NCI-H1436 treated with DMSO at 0.1 percent for 48 hours (cell line): ENCODE measurements around the gene TIMP3.
"Not testable (repeated sequence)": the region's sequence is repeated elsewhere in the genome, so short reads cannot be mapped to it uniquely, and the experiment has no call there.

Source experiments
- DNase-seq: peaks from one replicate; lab custom pipeline; 2025; lab: John Stamatoyannopoulos, UW

Gene TIMP3

DNA sequence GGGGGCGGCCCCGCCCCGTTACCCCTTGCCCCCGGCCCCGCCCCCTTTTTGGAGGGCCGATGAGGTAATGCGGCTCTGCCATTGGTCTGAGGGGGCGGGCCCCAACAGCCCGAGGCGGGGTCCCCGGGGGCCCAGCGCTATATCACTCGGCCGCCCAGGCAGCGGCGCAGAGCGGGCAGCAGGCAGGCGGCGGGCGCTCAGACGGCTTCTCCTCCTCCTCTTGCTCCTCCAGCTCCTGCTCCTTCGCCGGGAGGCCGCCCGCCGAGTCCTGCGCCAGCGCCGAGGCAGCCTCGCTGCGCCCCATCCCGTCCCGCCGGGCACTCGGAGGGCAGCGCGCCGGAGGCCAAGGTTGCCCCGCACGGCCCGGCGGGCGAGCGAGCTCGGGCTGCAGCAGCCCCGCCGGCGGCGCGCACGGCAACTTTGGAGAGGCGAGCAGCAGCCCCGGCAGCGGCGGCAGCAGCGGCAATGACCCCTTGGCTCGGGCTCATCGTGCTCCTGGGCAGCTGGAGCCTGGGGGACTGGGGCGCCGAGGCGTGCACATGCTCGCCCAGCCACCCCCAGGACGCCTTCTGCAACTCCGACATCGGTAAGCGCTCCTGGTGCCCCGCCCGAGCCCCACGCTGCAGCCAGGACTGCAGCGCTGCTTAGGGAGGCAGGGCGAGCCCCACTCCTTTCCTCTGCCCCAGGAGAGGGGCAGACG lies at the start of gene TIMP3:
TSS of gene TIMP3 (plus strand) at position 169 of the 700 bp plus-strand sequence. CDS start at position 466, 297 bp downstream.
- no peak for DNase-seq

DNA sequence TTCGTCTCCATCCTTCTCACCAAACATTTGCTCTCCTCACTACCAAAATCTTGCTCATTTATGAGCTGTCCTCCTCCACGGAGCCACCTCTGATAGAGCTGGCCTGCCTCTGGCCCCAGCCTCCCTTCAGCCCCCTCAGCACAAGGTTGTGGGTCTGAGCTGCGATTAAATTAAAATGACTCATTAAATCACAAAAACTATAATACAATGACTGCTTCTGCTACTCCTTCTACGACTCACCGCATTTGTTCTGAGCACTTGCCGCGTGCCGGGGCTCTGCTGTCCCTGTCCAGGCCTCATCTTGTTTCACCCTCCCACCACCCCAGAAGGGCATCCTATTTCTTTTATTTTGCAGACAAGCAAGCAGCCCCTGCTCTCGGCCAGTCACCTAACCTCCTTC lies 49.2 kb upstream of the TIMP3 start:
- no peak for DNase-seq

DNA sequence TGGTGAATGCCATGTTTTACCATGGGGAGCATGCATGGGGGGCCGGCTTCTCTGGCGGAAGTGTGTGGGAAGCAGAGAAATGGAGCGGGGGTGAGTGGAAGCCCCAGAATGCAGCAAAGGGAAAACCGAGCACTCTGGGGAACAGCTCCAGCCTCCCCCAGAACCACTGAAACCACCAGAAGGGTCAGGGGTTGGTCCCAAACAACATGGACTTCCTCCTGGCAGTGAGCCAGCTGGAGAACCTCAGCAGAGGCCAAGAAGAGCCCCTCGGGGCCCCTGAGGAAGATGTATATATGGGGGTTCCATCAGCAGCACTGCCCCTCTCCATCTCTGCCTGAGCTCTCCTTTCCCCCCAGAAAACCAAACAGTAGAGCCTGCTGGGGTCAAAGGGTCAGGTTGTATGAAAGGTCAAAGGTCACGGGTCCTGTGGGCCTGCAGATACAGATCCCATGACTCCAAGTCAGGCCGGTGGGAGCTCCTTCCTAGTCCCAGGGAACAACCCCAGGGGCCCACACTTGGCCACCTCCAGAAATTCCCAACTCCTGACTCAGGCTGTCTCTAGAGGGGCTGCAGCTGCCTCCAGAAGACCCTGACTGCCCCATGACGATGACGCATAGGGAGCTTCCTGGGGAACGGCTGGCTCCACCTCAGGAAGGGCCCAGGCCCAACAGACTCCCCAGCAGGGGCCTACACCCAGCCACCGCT lies 48.5 kb upstream of the TIMP3 start:
- no peak for DNase-seq

DNA sequence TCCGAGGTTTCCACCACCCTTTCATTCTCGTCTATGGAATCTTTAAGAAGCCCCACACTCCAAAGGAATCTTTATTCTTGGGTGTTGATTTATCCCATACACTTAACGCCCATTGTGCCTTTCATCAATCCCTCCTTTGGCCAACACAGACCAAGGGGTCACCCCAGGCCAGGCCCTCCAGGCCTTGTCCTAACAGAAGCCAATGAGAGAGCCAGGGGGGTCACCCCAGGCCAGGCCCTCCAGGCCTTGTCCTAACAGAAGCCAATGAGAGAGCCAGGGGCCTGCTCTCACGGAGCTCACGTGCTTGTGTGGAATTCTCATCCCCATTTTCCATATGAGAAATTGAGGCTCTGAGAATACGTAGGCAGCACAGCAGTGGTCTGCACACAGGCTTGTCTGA lies 47.9 kb upstream of the TIMP3 start:
- no peak for DNase-seq

DNA sequence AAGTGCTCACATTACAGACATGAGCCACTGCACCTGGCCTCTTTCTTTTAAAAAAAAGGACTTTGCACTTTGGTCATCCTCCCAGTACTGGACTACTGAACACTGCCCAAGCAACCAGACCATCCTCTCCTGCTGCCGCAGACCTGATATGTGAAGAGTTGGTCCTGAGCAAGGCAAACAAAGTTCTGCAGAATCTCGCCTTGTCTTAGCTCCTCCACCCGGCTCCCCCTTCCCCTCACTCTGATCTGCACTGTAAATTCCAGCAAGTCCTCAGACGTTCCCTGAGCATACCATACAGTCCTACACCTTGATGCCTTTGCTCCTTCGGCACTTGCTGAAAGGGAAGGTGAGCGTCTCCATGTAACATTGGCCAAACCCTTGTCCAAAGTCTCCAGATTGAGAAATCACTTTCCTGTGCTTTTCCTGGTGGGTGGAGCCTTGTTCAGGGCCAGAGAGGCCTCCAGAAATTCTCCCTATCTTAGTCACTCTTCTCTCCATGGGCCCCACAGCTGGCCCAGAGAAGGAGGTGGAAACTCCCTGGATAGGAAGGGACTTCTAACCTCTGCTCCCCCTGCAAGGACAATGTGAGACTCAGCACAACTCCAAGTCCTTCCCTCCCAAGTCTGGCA lies 47.0 kb upstream of the TIMP3 start:
- no peak for DNase-seq

DNA sequence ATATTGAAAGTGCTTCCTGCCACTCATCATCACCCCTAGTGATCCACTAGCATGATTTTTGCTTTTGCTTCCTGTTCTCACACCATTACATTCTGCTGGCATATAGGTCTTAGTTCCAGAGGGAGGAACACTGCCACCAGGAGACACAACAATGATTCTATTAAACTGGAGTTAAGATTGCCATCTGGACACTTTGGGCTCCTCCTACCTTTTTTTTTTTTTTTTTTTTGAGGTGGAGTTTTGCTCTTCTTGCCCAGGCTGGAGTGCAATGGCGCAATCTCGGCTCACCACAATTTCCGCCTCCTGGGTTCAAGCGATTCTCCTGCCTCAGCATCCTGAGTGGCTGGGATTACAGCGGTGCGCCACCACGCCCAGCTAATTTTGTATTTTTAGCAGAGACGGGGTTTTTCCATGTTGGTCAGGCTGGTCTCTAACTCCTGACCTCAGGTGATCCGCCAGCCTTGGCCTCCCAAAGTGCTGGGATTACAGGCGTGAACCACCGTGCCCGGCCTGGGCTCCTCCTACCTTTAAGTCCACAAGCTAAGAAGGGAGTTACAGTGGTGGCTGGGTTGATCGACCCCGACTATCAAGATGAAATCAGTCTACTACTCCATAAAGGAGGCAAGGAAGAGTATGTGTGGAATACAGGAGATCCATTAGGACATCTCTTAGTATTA lies 44.3 kb upstream of the TIMP3 start:
- not testable (repeated sequence) for DNase-seq

DNA sequence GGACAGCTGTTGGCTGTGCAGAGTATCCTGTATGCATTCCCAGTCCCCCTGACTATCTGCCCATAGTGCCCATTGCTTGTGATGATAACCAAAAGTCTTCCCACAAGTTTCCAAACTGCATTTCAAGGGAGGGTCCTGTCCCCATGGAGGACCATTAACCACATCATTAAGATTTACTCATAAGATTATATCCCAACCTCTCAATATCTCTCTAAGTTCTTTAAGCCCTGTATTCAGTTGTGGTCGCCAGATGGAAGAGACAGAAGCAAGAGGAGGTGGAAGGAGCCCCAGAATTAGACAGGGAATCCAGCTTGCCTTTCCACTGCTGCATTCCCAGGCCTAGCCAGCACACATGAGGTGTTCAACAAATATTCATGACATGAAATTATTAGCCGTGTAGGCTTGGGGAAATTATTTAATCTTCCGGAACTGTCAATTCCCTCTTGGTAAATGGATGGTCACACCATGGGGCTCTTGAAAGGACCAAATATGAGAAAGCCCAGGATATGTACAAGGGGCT lies 42.6 kb upstream of the TIMP3 start:
- no peak for DNase-seq

DNA sequence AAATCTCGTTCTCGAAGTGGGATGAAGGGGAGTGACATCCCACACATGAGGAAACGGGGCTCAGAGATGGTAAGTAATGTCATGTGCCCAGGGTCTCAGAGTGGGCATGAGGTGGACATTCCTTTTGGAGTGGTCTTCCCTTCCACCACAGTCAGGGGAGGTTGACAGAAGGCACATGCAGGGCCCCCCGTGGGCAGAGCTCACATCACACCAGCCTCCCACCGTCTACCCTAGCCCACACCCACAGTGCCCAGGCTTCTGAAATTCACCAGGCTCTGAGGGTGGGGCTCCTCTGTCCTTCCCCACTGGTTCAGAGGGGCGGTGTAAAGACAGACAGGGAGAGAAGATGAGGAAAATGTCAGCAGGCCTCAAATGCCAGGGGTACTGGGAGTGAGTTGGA lies 41.1 kb upstream of the TIMP3 start:
- DNase-seq, result no peak

DNA sequence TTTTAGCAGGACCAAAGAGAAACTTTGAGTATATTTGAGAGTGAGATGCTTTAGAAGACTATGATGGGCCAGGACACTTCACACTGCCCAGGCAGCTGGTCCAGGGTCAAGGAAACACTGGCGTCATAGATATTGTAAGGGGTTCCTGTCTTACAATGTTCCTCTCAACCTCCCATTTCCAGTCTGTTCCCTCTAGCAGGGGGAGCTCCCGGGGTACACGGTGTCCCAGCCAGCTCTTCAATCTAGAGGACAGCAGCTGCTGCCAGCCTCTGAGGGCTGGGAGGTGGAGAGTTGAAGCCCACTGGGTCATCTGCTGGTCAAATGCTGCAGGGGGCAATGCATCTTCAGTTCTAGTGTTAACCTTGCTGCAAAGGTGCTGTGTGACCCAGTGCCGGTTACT lies 40.7 kb upstream of the TIMP3 start:
- no peak for DNase-seq

DNA sequence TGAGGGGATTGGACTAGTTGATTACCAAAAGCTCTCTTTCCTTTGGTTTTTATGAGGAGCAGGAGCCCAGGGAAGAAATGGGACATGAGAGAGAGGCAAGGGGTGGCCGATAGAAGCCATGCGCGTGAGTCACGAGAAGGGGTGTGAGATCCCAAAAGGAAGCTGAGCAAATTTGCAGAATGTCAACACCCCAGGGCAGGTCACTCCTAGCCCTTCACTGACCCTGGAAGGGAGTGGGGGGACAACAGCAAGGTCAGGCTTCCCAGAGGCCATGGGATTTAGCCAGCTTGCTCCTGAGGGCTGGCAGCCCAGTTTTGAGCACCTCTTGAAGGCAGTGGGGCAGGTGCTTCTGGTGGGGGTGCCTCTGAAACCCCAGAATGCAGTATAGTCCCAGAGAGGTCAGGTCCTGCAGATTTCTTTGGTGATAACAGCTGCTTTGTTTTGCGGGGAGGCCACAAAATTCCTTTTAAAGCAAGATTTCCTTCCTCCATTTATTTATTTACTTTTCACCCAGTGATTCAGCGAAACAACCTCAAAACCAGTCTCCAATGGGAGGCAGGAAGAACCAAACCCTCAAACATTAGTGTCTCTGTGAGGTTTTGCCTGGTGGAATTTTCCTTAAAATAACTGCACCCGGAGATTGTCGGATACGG lies 40.1 kb upstream of the TIMP3 start:
- no peak for DNase-seq

DNA sequence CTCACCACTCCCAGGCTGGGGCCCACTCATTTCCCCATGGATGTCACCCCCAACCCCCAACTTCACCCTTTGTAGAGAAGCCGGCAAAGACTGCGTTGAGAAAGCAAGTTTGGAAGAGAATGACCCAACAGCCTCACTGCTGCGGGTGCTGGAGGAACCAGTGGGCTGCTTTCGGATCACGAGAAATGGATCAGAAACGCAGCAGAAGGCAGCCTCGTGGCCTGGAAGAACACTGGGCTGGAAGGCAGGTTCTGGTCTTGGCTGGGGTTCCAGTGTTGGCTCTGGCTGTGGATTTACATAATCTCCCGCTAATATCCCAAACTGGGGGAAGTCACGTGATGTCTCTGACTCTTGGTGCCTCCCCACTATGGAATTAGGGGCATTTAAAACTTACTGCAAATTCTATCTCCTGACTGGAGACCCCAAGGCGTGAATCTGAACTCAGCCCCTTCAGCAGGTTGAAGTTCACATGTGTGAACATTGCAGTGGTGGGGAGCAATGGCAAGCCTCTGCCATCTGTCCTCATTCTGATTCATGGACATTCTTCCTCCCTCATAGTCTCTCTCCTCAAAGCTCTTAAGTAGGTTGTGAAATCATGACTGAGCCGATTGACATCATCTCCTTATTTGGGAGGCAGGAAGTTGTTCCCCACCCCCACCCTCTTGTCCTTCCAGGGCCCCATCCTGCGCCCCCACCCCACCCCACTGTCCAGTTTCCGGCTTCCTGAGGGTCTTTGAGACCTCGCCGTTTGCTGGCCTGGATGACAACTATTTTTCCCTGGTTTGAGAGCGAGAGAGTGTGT lies 37.0 kb upstream of the TIMP3 start:
- DNase-seq, result no peak

DNA sequence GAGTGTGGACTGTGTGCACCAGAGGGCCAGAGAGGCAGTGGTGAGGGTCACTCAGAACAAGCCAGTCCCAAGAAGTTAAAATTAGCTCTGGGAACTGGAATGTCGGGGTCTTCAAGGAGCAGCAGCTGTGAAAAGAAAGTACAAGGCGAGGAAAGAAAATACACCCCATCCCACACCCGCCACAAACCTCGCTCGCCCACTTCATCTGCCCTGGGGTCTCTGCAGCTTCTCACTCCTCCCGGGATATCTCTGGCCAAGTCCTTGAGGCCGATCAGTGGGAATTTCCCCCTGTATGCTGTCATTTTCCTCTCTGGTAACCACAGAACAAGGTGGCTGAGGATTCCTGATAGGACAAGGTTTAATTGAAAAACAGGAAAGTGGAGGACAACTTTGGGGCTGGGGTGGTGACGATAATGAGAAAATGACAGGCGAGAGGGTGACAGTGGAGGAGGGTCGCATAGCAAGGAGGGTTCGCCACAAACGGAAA lies 36.3 kb upstream of the TIMP3 start:
- DNase-seq, result no peak

DNA sequence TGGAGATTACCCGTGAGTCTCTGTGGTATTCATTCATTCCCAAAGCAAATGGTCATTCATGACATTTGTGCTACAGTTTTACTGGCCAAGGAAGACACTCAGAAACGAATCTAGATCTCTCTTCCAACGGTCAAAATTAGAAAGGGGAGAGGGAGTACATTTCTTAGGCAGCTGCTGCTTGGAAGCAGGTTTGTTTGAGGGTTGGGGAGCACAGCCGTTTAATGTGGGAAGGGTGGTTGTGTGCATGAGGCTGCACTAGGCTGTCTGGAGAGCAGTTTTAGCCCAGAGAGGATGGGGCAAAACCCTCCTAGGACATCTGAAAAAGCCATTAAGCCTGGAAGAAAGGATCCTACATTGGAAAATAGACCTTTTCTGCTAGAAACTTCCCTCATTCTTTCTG lies 29.7 kb upstream of the TIMP3 start:
- DNase-seq, result no peak

DNA sequence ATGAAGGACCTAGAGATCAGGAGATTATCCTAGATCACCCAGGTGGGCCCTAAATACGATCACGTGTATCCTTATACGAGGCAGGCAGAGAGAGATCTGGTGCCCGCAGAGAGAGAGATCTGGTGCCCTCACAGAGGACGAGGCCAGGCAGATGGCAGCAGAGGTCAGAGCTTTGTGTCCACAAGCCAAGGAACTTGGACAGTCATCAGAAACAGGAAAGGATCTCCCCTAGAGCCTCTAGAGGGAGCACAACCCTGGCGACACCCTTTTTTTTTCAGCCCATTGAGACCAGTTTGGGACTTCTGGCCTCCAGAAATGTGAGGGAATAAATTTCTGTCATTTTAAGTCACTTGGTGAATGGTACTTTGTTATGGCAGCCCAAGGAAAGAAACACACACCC lies 25.5 kb upstream of the TIMP3 start:
- no peak for DNase-seq

DNA sequence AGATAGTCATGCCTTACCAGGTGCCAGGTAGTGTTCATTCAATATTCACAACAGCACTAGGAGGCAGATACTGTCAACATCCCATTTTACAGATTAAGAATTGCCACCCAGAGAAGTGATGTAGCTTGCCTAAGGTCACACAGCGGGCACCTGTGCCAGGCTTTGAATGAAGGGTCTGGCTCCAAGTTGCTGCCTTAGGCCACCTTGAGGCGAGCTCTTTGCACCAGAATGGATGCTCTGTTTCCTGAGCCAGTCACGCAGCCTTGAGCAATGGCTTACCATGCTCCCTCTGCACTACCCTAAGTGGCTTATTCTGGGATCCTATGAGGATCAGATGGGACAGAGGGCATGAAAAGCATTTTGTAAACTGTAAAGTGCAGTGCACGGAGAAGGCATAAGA lies 25.1 kb upstream of the TIMP3 start:
- DNase-seq, result no peak

DNA sequence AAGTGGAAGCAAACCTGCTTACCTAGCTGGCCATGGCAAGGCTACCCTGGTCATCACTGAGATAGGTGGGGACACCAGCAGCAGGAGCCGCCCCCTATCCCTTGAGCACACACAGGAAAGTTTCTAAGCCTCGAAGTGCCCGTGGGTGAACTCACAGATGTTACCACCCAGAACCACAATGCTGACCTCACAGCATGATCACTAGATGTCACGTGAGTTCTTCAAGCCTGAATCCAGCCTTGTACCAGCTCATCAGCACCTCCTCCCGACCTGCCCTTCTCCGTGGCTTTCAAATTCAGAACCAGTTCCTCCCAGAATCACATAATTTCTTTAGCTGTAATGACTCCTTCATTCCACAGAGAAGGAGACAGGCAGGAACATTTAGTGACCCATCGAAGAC lies 24.7 kb upstream of the TIMP3 start:
- DNase-seq, result no peak

DNA sequence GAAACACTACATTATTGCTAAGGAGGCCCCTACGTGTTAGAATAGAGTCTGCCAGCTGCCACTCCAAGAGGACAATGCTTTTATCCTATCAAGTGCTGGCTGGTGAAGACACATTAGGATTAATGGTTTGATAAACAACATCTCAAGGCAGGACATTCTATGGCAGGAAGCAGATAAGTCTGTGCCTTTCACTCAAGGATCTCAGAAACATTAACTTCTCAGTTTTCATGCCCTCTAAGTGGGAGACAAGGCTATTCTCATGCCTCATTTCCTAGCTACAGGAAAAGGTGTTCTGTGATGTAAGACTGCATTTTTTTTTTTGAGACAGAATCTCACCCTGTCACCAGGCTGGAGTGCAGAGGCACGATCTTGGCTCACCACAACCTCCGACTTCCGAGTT lies 23.5 kb upstream of the TIMP3 start:
- no peak for DNase-seq

DNA sequence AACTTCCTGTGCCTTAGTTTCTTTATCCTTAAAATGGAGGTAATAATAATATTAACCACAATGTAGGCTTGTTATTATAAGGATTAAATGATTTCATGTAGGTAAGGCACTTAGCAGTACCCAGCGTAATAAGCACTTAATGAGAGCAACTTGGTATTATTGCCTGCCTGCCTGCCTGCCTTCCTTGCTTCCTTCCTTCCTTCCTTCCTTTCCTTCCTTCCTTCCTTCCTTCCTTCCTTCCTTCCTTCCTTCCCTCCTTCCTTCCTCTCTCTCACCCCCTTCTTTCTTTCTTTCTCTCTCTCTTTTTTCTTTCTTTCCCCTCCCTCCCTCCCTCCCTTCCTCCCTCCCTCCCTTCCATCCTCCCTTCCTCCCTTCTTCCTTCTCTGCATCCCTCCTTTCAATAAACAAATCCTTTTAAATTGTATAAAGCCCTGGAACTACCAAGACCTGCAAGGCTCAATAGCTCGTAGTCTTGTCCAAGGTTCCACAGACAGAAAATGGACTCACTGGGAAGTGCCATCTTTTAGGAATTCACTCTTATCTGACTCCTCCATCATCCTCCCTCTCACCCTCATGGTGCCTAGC lies 20.7 kb upstream of the TIMP3 start:
- no peak for DNase-seq

DNA sequence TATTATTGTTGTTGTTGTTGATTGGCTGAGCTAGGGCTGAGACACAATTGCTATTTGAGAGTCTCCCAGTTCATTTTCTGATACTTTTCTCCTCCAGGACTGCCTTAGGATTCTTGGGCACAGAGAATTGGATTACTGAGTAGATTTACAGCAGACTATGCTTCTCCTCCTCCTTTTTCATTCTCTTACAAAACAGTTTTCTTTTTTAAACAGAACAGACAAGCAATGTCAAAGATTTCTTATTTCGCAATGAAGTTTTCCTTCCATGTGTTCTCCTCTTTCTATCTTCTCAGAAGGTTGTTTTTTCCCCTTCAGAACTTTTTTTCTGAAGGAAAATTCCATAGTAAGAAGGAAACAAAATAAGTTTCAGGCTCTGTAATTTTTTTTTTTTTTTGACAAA lies 19.8 kb upstream of the TIMP3 start:
- DNase-seq, result no peak

DNA sequence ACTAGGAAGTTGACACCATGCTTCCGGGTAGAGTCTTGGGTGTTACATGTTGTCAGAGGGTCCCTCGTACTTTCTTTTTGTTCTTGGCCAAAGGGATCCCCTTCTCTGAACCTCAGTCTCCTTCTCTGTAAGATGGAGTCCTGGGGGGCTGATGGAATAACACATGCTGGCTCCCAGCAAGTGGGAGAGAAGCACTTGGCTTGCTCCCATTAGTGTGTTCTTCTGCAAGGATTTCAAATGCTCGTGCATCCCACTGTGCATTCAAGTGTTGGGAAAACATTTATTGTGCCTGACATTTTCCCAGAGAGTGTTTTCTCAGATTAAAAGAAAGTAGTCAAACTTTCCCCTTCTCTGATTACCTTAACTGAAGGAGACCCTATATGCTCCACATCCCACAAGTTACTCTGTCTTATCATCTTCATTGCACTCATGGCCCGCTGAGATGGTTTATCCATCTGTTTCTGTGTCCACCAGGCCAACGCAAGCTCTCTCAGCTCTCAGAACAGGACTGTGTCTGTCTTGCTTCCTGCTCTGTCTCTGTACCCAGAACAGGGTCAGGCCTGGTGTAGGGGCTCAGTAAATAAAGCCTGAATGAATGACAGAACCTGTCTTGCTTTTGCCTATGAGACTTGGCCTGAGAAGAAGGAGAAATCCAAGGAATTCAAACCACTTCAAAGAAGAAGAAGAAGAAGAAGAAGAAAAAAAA lies 16.0 kb upstream of the TIMP3 start:
- no peak for DNase-seq
